CD4-positive, alpha-beta T cell treated with Interleukin-6 for 4 hours (primary cell): ENCODE measurements around the gene AP5Z1.

Experiments used
- DNase-seq: peaks from one replicate; pipeline ENCODE4 v3.0.0-alpha.2; 2020; ENCODE audit warnings: mixed read lengths

Gene AP5Z1

GRCh38 chr7:4775250-4775847, at the start of gene AP5Z1:
Gene AP5Z1 (plus strand): TSS chr7:4775623. CDS start chr7:4775716, 93 bp downstream.
- peak; percentile 95 for DNase-seq

DNA sequence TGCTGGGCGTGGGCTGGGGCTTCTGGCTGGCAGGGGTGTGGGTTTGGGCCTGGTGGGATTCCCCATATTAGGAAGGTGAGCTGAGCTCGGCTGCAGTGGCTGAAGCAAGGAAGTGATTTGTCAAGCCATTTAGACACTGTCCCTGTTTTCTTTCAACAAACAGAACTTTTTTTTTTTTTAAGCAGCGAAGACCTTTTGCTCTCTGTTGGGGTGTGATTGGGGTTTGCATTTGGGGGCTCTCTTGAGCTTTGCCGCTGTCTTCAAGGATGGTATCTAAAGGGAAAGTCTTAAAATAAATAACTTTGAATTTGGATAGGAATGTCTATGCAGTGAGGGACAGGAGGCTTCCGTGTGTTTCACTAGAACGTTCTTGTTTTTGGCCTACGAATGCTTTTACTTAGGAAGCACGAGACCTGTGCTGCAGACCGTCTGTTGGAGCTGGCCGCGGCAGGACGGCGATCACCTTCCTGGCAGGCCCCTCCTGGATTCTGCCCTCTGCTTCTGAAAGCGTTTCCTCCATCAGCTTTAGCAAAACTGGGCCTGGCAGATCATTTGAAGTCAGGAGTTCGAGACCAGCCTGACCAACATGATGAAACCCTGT, 49.5 kb upstream of the AP5Z1 start:
- no peak for DNase-seq

DNA sequence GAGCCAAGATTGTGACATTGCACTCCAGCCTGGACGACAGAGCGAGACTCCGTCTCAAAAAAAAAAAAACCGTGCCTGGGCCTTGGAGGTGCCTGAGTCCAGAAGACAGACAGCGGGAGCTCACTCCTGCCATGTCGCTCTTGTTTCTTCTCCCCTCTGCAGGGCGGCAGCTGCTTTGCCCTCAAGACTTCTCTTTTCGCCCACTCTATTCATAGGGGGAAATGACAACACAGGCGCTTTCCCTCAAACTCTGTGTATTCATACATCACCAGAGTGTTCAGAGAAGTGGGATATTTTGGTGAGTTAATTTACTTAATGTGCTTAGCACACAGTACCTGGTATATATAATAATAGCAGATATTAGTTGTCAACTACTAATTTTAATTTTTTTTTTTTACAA, 48.9 kb upstream of the AP5Z1 start:
- no peak for DNase-seq

- no peak for DNase-seq
Measured at GRCh38 chr7:4727914-4728705, 47.3 kb upstream of the AP5Z1 start.

GRCh38 chr7:4729266-4729665, 46.2 kb upstream of the AP5Z1 start:
- no peak for DNase-seq

DNA sequence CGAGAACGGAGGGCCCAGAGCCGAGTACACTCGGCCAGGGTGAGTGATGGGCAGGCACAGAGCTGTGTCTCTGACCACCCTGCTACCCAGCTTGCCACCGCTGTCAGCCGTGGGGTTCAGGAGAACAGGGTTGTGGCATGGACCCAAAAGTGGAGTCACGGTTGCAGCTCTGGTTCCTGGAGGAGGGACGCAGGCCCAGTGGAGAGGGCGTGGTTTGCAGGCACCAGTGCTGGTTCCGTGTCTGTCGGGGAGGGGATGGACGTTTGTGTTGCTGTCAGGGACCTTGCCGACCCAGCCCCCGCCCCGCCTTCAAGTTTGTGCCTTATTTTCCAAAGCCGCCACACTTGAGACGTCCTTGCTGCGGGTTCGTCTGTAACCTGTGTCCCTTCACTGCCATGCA, 45.1 kb upstream of the AP5Z1 start:
- no peak for DNase-seq

- DNase-seq = peak; percentile 22
Measured at GRCh38 chr7:4730971-4731370, 44.5 kb upstream of the AP5Z1 start.

DNA sequence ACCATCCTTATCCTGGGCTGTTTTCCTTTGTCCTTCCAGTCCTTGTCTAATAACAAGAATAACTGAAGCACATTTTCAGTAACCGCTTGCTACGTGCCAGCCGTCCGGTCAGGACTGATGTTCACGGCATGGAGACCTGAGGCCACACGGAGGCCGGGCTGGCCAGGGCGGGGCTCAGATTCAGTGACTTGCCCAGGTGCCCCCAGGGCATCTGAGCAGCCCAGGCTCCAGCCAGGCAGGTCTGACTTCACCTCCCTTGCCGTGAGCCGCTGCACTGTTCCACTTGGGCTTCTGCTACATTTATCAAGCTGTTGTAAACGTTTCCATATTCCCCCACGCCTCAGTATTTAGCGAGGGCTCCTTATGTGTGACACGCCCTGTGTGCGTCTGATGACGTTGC, 43.6 kb upstream of the AP5Z1 start:
- no peak for DNase-seq

DNA sequence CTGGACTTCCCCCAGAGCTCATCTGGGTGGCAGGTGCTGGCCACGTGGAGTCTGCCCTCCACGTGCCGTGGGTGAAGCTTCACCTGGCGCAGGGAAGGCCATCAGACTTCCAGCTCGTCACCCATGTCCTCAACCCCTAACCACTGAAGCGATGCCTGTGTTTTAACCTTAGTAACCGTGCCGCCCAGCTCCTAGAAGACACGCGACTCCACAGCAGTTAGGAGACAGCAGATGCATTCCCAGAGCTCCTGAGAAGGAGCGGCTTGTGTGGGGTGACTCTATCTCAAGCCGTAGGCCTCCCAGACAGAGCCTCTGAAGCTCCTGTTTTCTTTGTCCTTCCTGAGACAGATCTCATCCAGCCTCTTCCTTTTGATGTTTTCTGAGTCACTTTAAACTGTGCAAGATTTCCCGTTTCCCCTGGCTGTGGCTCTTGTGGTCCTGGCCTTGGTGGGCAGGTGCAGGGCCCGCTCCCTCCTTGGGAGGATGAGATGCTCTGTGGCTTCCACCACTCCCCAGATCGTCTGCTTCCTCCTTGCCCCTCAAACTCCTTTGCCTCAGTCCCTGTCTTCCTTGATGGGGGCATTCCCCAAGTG, 41.4 kb upstream of the AP5Z1 start:
- peak; percentile 61 for DNase-seq

- DNase-seq = no peak
Measured at GRCh38 chr7:4734587-4735345, 40.7 kb upstream of the AP5Z1 start.

GRCh38 chr7:4737300-4737699, 38.1 kb upstream of the AP5Z1 start:
- DNase-seq = no peak

DNA sequence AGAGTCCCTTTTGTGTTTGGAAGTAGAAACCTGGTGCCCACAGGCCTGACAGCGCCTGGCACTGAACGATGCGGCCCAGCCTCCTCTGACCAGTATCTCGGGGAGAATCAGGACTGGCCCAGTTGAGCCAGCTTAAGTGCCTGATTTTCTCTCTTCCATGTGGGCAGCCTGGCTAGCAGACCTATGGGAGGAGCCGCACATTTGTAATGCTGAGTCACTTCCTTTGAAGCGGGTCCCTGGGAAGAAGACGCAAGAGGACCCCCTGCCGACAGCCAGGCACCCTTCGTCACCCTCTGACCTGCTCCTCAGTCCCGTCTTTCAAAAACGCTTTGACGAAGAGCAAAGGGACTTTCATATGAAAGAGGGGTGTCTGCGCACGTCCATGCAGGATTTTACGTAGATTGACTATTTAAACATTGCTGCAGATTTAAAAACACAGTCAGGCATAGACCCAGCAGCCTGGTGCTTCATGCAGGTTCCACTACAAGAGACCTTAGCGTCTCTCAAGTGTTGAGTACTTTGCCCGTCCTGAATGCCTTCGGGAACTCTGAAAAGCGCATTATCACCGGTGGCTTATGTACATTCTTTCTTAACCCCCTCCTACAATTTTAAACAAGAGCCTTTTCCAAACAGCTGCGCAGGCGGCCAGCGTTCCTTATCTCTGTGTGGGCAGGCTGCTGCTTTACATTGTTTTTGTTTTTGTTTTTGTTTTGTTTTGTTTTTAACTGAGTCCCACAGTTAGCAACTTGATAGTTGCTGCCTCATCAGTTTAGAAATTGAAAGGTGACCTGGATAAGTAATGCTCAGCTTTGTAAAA, 36.5 kb upstream of the AP5Z1 start:
- peak; percentile 39 for DNase-seq

DNA sequence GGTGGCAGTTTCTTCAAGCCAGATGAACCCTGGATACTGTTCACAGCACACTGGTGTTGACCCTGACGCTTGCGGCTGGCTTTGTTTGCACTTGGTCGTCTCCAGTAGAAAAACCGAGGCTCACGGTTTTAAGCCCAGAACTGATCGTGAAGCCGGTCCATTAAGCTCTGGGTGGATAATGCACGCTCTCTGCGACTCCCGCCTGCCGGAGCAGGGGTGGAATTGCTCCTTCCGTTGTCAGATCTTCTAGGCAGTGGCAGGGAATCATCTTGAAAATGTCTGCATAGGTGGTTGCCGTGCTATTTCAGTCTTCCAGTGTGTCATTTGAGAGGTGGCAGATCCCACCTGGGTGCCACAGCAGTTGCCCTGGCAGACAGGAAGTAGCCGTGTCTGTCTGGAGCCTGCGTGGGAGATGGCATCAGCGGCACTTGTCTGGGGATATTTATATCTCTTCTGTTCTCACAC, 35.9 kb upstream of the AP5Z1 start:
- peak; percentile 68 for DNase-seq

GRCh38 chr7:4740796-4741195, 34.6 kb upstream of the AP5Z1 start:
- DNase-seq = no peak

DNA sequence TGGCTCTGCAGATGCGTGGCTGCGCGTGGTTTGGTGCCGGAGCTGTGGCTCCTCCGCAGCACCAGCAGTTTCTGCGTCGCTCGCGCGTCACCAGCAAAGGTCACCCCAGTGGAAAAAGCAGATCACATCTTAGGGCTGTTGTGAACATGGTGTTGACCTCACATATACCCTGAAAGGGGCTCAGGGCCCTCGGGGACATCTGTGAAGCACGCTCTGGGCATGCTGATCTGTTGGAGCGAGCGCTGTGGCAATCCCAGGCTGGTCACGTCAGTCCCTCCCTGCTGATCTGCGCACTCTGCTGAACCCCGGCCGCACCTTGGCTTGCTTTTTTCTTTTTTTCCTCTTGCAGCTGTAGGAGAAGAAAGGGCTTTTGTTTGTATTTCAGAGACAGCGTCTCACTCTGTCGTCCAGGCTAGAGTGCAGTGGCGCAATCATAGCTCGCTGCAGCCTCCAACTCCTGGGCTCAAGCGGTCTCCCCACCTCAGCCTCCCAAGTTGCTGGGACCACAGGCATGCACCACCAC, 33.3 kb upstream of the AP5Z1 start:
- no peak for DNase-seq

DNA sequence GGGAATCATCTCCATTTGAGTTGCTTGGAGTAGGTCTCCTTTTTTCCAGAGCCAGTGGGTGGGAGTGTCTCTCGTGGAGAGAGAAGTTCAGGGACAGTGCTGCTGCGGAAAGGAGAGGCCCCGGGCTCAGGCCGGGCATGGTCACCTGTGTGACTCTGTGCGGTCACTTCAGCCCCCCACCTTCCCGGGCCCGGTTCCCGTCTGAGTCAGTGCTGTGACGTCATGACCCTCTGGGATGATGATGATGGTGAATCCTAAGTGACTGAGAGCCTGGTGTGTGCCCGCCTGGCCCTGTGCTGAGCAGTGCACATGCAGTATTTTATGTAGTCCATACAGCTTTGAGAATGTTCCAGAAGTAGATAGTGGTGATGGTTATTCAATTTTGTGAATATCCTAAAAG, 32.6 kb upstream of the AP5Z1 start:
- DNase-seq = no peak

DNA sequence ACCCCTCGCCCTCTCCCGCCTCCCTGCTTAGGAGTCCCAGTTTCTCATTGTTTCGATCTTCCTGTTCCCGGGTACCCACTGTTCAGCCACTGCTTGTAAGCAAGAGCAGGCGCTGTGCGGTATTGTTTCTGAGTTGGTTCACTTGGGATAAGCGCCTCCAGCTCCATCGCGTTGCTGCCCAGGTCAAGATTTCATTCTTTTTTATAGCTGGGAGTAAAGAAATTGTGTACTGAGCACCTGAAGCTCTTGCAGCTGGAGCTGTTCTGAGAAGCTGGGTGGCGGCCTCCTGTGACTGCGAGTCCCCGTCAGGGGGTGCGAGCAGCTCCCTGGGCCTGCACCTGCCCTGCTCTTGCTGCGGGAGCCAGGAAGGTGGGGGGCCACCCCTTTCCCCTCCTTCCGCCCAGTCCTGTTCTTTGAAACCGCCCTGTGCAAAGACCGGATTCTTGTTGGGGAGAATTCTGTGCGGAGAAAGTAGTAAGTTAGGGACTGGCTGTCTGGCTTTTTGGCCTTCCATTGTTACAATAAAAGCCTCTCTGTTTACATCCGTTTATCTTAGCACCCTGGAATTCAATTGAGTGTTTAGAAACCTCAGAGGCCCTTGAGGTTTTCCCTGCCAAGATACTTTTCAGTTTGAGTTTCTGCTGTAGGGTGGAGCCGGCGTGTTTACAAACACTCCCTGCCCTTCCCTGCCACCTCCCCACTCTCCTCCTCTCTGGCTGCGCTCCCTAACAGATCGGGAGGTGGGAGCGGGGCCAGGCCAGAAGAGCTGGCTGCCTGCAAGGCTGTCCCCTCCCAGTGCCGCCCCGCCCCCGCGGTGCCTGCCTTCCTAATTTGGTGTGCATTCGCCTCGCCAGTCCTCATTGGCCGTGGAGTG, 30.8 kb upstream of the AP5Z1 start:
- peak; percentile 72 for DNase-seq

DNA sequence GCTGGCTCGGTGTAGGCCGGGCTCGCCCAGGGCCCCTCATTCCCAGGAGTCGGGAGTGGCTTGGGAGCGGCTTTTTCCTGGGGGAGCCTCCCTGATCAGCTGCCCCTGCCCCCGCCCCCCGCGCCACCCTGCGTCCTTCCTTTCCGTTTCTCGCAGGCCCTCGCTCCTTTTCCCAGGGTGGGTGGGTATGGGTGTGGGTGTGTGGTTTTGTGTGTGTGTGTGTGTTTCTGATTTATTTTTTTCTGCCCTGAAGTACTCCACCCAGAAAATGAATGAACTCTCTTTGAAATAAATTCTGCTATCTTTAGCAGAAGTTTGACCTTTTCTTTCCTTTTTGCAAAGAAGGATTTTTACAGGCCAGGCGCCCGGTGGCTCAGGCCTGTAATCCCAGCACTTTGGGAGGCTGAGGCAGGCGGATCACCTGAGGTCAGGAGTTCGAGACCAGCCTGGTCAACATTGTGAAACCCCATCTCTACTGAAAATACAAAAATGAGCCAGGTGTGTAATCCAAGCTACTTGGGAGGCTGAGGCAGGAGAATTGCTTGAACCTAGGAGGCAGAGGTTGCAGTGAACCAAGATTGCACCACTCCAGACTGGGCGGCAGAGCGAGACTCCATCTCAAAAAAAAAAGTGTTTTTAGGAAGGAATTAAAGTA, 30.0 kb upstream of the AP5Z1 start:
- no peak for DNase-seq

- peak; percentile 55 for DNase-seq
Measured at GRCh38 chr7:4745971-4746919, 29.2 kb upstream of the AP5Z1 start.
